ENCODE data around the gene TC2N. TPM values are rescaled to one million over a fixed set of nuclear protein-coding genes. Genes with fewer than 3 reads are reported as not detected.
"Not testable (repeated sequence)": the region's sequence is repeated elsewhere in the genome, so short reads cannot be mapped to it uniquely, and the experiment has no call there.

Gene TC2N
- total and polyA plus RNA-seq, 4 donors: 0.62 to 6.4 (median 1.6) TPM

DNA sequence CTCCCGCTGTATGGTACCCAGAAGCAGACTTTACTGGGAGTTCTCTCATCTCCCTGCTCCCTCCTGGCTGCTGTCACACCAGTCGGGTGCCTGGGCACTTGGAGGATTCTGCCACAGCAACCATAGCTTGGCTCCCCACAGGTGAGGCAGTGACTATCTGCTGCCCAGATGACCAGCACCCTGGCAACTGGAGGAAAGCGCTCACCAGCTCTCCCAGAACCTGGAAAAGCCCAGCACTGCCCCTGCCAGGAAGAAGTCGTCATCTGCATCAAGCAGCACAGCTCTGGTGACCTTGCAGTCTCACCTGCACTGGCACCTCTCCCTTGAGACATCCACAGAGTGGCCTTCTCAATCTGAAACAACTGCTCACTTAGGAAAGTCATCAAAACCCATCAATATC is 31.9 kb upstream of the TC2N start:
- peaks cover 3 to 29% (median 22%) of the 10 kb centered on the region in 4 donors for H3K4me1 ChIP-seq (ENCODE audit: control insufficient read depth in 4 of 4, insufficient read depth in 4 of 4, low read length in 3 of 4)
- no peaks in the 10 kb centered on the region for H3K27me3 ChIP-seq (ENCODE audit: control insufficient read depth in 4 of 4, insufficient read depth in 4 of 4, low read length in 3 of 4)
- DNase-seq (ENCODE audit: low spot score): no peak
- no peak overlapping the region for H3K27ac ChIP-seq (ENCODE audit: low read depth in 1 of 2, low read length in 2 of 2)
- H3K9ac ChIP-seq (ENCODE audit: low read depth in 1 of 2, low read length in 2 of 2): no peak overlapping the region
- no peak overlapping the region for H3K4me3 ChIP-seq (ENCODE audit: low read depth in 1 of 3, low read length in 3 of 3)
- WGBS: 73% methylated on average over 4 of the region's 4 CpGs
- no peaks in the 10 kb centered on the region for H3K9me3 ChIP-seq (ENCODE audit: control insufficient read depth in 4 of 4, low read length in 3 of 4)
- H3K36me3 ChIP-seq (ENCODE audit: control insufficient read depth in 4 of 4, insufficient read depth in 3 of 4, low read depth in 1 of 4, low read length in 3 of 4): no peaks in the 10 kb centered on the region
- TF ChIP-seq, protein P1, sequence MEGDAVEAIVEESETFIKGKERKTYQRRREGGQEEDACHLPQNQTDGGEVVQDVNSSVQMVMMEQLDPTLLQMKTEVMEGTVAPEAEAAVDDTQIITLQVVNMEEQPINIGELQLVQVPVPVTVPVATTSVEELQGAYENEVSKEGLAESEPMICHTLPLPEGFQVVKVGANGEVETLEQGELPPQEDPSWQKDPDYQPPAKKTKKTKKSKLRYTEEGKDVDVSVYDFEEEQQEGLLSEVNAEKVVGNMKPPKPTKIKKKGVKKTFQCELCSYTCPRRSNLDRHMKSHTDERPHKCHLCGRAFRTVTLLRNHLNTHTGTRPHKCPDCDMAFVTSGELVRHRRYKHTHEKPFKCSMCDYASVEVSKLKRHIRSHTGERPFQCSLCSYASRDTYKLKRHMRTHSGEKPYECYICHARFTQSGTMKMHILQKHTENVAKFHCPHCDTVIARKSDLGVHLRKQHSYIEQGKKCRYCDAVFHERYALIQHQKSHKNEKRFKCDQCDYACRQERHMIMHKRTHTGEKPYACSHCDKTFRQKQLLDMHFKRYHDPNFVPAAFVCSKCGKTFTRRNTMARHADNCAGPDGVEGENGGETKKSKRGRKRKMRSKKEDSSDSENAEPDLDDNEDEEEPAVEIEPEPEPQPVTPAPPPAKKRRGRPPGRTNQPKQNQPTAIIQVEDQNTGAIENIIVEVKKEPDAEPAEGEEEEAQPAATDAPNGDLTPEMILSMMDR (IDR thresholded peaks at IDR 0.05; ENCODE audit: low read depth, low read length, missing input control): peak; percentile 29
- TF ChIP-seq RAD21 (IDR thresholded peaks at IDR 0.05) (peak; percentile 63 to 74), GABPA (IDR thresholded peaks at IDR 0.05 in 1 of 2, conservative IDR thresholded peaks at IDR 0.05 in 1 of 2) (no peak)

DNA sequence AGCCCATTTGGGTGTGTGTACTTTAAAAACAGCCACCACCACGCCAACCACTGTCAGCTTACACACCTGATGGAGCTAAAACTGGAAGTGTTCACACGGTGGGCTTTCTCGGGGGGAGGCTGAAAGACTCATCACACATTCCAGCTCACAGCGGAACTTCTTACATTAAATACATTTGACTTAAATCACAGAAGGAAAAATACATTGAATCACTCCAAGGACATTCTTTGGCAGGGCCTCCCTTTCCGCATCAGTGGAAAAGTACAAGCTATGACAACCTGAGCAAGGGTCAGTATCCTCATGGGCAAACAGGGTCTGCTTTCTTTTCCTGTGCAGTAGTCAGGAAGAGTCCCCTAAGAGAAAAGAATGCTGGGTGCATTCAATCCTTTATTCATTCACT is 31.0 kb upstream of the TC2N start:
- TF ChIP-seq HNF4G (IDR thresholded peaks at IDR 0.05) (no peak), RXRA (IDR thresholded peaks at IDR 0.05) (peak in 1 of 2 donors; percentile 6)
- DNase-seq (ENCODE audit: low spot score): no peak
- Histone ChIP-seq H3K27ac (ENCODE audit: low read depth in 1 of 2, low read length in 2 of 2) (peak overlapping the region; percentile 10 to 38), H3K36me3 (ENCODE audit: control insufficient read depth in 4 of 4, insufficient read depth in 3 of 4, low read depth in 1 of 4, low read length in 3 of 4) (no peaks in the 10 kb centered on the region), H3K27me3 (ENCODE audit: control insufficient read depth in 4 of 4, insufficient read depth in 4 of 4, low read length in 3 of 4) (no peaks in the 10 kb centered on the region), H3K4me1 (ENCODE audit: control insufficient read depth in 4 of 4, insufficient read depth in 4 of 4, low read length in 3 of 4) (peaks cover 3 to 29% (median 22%) of the 10 kb centered on the region in 4 donors), H3K4me3 (ENCODE audit: low read depth in 1 of 3, low read length in 3 of 3) (no peak overlapping the region), H3K9me3 (ENCODE audit: control insufficient read depth in 4 of 4, low read length in 3 of 4) (no peaks in the 10 kb centered on the region), H3K9ac (ENCODE audit: low read depth in 1 of 2, low read length in 2 of 2) (no peak overlapping the region)
- 92% methylated on average over 5 of the region's 5 CpGs for WGBS

DNA sequence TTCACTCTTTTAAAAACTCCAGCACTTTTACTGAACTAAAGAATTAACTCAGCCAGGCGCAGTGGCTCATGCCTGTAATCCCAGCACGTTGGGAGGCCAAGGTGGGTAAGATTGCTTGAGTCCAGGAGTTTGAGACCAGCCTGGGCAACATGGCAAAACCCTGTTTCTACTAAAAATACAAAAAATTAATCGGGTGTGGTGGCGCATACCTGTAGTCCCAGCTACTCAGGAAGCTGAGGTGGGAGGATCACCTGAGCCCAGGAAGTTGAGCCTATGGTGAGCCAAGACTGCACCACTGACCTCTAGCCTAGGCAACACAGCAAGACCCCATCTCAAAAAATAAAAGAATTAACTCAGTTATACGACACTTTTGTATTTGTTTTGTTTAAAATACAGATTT is 30.4 kb upstream of the TC2N start:
- H3K9me3 ChIP-seq (ENCODE audit: control insufficient read depth in 4 of 4, low read length in 3 of 4); H3K4me3 ChIP-seq (ENCODE audit: low read depth in 1 of 3, low read length in 3 of 3); H3K36me3 ChIP-seq (ENCODE audit: control insufficient read depth in 4 of 4, insufficient read depth in 3 of 4, low read depth in 1 of 4, low read length in 3 of 4); DNase-seq (ENCODE audit: low spot score); H3K9ac ChIP-seq (ENCODE audit: low read depth in 1 of 2, low read length in 2 of 2); H3K27me3 ChIP-seq (ENCODE audit: control insufficient read depth in 4 of 4, insufficient read depth in 4 of 4, low read length in 3 of 4): not testable (repeated sequence)
- Histone ChIP-seq H3K27ac (ENCODE audit: low read depth in 1 of 2, low read length in 2 of 2) (peak overlapping the region; percentile 4 to 60), H3K4me1 (ENCODE audit: control insufficient read depth in 4 of 4, insufficient read depth in 4 of 4, low read length in 3 of 4) (peaks cover 3 to 29% (median 21%) of the 10 kb centered on the region in 4 donors)
- 72% methylated on average over 5 of the region's 5 CpGs for WGBS

DNA sequence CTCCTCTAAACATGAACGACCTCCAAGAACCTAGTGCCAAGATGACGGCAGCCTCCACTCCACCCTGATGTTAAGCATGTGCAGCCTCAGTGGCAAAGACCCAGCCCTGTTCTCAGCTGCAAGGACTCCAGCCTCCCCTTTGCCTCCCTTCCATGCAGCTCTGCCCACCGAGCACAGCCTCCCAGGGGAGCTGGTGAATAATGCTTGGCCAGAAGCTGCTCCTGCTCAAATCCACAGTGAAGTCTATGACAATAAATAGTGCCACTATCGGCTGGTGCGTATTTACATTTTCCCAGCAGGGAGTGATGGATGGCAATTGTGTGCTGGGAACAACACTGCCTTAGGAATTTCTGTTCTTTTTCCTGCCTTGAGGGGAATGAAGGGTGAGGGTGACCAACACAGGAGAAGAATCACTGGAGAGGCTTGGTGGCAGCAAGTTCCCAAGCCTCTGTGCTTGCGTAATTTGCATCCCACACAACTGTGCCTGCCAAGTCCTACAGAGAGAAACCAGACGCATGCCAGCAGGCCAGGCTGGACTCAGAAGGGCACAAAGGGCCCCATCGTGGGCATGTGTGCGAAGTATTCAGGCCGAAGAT is 29.9 kb upstream of the TC2N start:
- 41% methylated on average over 10 of the region's 10 CpGs for WGBS
- Histone ChIP-seq H3K36me3 (ENCODE audit: control insufficient read depth in 4 of 4, insufficient read depth in 3 of 4, low read depth in 1 of 4, low read length in 3 of 4) (no peaks in the 10 kb centered on the region), H3K9ac (ENCODE audit: low read depth in 1 of 2, low read length in 2 of 2) (no peak overlapping the region), H3K27ac (ENCODE audit: low read depth in 1 of 2, low read length in 2 of 2) (peak overlapping the region; percentile 4 to 60), H3K4me1 (ENCODE audit: control insufficient read depth in 4 of 4, insufficient read depth in 4 of 4, low read length in 3 of 4) (peaks cover 3 to 29% (median 20%) of the 10 kb centered on the region in 4 donors), H3K27me3 (ENCODE audit: control insufficient read depth in 4 of 4, insufficient read depth in 4 of 4, low read length in 3 of 4) (no peaks in the 10 kb centered on the region), H3K9me3 (ENCODE audit: control insufficient read depth in 4 of 4, low read length in 3 of 4) (no peaks in the 10 kb centered on the region), H3K4me3 (ENCODE audit: low read depth in 1 of 3, low read length in 3 of 3) (no peak overlapping the region)
- DNase-seq (ENCODE audit: low spot score): no peak
- peak; percentile 43 for TF ChIP-seq FOXA1 (IDR thresholded peaks at IDR 0.05)
- TF ChIP-seq, protein P2, sequence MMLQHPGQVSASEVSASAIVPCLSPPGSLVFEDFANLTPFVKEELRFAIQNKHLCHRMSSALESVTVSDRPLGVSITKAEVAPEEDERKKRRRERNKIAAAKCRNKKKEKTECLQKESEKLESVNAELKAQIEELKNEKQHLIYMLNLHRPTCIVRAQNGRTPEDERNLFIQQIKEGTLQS (IDR thresholded peaks at IDR 0.05): no peak
- TF ChIP-seq YY1 (IDR thresholded peaks at IDR 0.05): peak; percentile 69
- peak; percentile 59 for TF ChIP-seq FOXA2 (IDR thresholded peaks at IDR 0.05)
- peak; percentile 54 to 59 for TF ChIP-seq RAD21 (IDR thresholded peaks at IDR 0.05)
- TF ChIP-seq GABPA (IDR thresholded peaks at IDR 0.05 in 1 of 2, conservative IDR thresholded peaks at IDR 0.05 in 1 of 2): no peak
- peak in 1 of 2 donors; percentile 60 for TF ChIP-seq JUND (IDR thresholded peaks at IDR 0.05)
- no peak for TF ChIP-seq TAF1 (conservative IDR thresholded peaks at IDR 0.05)
- peak in 1 of 2 donors; percentile 56 for TF ChIP-seq EGR1 (IDR thresholded peaks at IDR 0.05; ENCODE audit: low read depth in 2 of 2)
- peak; percentile 76 for TF ChIP-seq SP1 (IDR thresholded peaks at IDR 0.05)
- TF ChIP-seq RXRA (IDR thresholded peaks at IDR 0.05): peak; percentile 61 to 93
- TF ChIP-seq, protein P3, sequence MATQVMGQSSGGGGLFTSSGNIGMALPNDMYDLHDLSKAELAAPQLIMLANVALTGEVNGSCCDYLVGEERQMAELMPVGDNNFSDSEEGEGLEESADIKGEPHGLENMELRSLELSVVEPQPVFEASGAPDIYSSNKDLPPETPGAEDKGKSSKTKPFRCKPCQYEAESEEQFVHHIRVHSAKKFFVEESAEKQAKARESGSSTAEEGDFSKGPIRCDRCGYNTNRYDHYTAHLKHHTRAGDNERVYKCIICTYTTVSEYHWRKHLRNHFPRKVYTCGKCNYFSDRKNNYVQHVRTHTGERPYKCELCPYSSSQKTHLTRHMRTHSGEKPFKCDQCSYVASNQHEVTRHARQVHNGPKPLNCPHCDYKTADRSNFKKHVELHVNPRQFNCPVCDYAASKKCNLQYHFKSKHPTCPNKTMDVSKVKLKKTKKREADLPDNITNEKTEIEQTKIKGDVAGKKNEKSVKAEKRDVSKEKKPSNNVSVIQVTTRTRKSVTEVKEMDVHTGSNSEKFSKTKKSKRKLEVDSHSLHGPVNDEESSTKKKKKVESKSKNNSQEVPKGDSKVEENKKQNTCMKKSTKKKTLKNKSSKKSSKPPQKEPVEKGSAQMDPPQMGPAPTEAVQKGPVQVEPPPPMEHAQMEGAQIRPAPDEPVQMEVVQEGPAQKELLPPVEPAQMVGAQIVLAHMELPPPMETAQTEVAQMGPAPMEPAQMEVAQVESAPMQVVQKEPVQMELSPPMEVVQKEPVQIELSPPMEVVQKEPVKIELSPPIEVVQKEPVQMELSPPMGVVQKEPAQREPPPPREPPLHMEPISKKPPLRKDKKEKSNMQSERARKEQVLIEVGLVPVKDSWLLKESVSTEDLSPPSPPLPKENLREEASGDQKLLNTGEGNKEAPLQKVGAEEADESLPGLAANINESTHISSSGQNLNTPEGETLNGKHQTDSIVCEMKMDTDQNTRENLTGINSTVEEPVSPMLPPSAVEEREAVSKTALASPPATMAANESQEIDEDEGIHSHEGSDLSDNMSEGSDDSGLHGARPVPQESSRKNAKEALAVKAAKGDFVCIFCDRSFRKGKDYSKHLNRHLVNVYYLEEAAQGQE (IDR thresholded peaks at IDR 0.05): peak; percentile 65
- TF ChIP-seq, protein P1 (IDR thresholded peaks at IDR 0.05; ENCODE audit: low read depth, low read length, missing input control): no peak
- peak; percentile 26 for TF ChIP-seq HNF4G (IDR thresholded peaks at IDR 0.05)
